Activated T-helper 9 cell treated with anti-CD3 and anti-CD28 coated beads, Interleukin-2, amount 50 U/mL, for 16 hours (primary cell): ENCODE measurements around the gene STRBP.
"Not testable (repeated sequence)": the region's sequence is repeated elsewhere in the genome, so short reads cannot be mapped to it uniquely, and the experiment has no call there.

ENCODE experiments used
- DNase-seq: peaks from one replicate; pipeline ENCODE4 v3.0.0-alpha.2; 2020; ENCODE audit warnings: low read depth

Gene STRBP

DNA sequence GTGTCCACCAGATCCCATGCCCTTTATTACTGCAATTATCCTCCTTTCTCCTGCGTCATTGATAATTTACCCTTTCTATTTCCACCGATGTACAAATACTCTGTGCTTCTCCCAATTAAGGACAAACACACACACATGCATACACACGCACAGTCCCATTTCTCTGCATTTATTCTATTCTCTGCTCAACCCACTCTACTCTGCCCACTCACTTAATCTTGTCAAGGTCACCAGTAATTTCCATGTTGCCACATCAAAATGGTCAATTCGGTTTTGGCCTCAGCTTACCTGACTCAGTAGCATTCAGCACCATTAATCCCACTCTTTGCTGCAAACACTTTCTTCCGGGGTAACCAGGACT is 14.6 kb upstream of the STRBP start:
- DNase-seq, result no peak

DNA sequence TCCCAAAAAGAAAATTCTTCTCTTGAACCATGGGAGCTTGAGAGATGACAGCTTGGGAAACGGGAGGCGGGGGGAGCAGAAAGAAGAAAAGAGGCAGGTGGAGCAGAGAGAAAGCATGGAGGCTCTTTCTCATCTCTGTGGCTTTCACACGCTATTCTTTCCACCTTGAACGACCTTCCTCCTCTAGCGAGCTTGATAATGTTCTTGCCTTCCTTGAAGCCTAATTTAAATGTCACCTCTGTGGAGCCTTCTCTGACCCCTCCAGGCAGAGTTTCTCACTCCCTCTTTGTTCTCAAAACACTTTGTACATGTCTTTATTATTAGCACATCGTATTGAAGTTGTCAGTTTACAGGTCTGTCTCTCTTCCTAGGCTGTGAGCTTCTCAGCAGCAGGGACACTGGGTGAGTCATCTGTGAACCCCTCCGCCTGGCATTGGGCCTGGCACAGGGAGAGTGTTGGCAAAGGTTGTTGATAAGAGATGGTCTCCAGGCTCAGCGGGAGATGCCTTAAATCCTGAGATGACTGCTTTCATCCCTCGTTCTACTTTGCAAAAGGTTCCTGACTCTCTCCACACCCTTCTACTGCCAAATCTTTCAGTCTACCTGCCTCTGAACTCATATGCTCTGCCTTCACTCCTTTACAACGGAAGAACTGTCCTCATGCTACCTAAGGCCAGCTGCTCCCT is 14.1 kb upstream of the STRBP start:
- no peak for DNase-seq

DNA sequence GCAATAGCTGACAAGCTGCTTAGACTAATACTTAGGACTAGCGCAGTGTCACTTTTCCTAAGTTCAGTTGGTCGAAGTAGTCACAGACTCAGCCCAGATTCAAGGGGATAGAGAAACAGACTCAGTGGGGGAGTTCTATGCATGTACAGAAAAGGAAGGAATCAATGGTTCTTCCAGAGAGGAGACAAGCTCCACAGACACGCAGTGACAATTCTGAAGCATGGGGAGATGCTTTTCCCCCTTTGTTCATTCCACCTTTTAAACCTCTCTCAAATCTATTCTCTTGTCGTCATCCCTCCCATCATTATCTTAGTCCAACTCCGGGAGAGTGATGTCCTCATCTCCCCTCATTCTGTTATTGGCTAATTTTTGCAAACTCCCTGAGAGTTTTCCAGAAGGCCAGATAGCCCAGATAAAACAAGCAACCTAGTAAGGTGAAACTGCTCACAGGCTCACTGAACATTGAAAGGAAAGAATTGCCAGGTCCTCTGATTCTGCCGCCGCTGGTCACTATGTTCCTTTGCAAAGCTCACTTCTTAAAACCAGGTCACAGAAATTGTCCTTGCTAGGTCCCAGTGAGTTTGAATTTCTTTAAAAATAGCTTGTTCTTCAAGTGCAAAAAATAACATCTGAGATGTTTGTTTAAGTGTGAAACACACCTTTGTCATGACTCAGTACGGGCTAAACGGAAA is 13.4 kb upstream of the STRBP start:
- no peak for DNase-seq

DNA sequence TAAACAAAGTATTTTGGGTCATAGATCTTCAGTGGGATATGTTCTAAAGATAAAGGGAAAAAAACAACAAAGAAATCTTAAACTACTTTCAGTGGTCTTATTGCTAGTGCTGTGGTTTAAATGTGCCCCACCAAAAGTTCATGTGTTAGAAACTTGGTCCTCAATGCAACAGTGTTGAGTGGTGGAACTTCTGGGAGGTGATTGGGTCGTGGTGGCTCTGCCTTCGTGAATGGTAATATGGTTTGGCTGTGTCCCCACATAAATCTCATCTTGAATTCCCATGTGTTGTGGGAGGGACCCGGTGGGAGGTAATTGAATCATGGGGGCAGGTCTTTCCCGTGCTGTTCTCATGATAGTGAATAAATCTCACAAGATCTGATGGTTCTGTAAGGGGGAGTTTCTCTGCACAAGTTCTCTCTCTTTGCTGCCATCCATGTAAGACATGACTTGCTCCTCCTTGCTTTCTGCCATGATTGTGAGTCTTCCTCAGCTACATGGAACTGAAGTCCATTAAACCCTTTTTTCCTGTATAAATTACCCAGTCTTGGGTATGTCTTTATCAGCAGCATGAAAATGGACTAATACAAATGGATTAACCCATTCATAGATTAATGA is 10.6 kb upstream of the STRBP start:
- not testable (repeated sequence) for DNase-seq

DNA sequence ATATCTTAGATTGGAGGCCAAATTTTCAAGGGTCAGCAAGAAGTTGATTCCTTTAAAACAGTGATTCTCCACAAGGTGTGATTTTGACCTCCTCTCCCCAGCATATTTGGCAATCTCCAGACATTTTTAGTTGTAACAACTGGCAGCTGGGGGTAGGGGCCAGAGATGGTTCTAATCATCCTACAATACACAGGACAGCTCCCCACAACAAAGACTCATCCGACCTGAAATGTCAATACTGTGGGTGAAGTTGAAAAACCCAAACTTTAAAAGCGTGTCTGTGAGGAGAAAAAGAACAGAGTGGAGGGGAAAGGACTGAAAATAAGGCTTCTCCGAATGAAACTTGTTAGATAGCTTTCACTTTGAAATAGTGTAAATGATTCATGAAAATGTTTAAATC is 10.0 kb upstream of the STRBP start:
- DNase-seq, result no peak

DNA sequence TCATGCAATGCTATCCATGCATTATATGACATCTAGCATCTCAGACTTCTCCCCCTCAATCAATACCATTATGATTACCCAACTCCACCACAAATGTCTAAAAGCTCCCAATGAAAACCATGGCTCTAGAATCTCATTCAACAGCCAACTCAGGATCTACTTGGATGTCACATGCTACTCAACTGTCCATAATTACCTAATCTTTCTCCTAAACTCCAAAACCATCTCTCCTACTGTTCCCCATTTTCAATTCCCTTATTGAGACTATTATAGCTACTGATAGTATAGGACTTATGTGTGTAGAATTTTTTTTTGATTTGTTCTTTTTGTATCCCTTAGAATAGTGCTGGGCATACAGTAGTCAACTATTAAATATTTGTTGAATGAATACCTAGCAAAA is 8.2 kb upstream of the STRBP start:
- DNase-seq, result no peak

DNA sequence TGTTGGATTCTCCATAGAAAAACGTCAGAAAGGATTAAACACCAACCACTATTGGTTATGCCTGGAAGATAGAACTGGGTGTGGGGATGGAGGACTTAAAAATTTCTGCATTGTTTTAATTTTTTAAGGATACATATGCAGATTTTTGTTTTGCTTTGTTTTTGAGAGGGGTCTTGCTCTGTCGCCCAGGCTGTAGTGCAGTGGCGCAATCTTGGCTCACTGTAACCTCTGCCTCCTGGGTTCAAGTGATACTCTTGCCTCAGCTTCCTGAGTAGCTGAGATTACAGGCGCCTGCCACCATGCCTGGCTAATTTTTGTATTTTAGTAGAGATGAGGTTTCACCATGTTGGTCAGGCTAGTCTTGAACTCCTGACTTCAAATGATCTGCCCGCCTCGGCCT is 2.7 kb upstream of the STRBP start:
- not testable (repeated sequence) for DNase-seq

DNA sequence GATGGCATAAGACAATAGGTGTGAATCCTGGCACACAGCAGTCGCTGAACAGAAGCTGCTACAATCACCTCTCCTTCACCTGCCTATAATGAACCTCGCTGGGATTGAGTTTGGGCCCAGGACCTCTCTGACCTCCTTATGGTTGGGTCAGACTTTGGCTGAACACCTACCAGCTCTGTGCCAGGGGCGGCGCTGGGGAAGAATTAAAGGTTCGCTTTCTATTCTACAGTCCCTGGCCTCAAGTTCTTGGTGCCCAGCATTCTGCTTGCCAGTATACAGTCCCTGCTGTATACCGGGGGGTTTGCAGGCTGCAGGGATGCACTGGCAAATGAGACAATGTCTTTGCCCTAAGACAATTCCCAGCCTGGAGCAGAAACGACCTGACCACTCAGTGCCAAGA is 895 bp upstream of the STRBP start:
- DNase-seq, result no peak

DNA sequence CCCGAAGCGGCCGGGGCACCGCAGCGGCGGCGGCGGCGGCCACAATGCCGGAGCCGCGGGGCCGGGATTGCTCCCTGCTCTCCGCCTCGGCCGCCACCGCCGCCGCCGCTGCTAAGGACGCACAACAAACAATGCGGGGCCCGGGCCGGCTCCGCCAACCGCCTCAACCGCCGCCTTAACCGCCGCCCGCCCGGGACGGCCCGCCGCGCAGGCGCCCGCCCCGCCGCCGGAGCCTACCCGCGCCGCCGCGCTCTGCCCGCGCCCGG is 254 bp downstream of the STRBP start:
- no peak for DNase-seq

DNA sequence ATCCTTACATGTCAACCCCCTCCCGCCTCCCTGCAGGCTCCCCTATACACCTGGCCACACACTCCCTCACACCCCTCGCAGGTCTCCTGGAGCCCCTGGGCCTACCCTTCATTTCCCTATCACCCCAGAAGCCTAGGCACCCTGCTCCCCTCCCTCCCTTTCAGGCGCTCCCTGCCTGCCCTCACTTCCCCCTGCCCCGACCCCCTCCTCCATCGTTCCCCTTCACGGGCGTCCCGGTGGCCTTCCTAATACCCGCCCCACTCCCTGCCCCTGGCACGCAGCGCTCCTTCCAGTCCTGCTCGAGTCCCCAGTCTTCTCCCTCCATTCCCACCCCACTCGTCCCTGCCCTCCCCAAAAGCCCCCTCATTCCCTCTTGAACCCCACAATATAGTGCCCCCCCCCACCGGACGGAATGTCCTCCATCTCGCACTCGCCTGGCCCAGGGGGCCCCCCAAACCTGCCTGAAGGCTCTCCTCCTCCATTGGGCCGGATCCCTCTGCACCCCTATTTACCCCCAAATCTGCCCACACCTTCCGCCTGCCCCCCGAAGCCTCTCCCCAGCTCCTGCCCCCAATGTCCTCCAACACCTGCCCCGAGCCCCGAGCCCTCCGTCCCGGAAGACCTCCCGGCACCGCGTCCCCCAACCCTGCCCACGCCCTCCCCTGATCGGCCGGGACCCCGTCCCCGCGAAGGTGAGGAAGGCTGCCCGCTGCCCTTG is 746 bp downstream of the STRBP start:
- DNase-seq, result no peak

DNA sequence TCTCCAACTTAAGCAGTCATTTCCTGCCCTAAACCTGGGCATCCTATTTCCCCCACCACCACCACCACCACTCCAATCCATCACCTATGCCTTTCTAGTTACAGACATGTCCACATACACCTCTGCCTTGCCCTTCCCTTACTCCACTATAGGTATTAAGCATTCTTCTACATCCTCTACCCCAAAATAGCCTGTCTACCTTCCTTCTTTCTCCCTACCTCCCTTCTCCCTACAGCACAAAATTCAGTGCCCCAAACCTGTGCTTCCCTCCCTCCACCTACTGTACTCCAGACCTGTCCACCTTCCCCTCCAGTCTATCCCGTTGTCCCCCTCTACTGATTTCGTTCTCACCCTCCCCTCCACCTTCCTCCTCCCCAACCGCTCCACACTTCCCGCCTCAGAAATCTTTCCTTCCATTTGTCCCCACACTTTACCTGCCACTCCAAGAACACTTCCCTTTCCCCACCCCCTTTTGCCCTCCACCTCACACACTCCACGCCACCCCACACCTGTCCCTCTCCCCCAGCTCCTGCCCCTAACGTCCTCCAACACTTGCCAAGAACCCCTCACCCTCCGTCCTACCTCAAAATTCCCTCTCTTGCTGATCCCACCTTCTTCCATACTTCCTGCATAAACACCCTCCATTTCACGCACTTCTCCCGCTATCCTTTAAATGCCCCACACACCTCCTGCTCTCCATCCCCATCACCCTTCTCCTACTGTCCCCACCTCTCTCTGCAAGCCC is 1.6 kb downstream of the STRBP start:
- no peak for DNase-seq

DNA sequence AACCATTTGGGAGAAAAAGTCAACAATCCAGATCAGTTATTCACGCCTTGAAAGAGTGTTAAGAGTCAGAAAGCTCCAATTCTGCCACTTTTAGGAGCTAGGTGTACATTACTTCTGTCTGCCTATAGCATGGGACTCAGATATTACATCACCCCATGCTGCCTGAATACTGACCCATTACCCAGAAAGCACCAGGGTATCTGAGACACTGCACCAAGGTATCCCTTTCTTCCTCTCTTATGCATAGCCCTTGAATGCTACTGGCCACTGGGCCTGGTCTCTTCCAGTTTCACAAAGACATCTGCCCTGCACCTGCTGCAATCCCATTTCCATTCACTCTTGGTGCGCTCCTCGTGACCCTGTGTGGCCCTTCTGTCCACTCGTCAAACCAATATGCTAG is 2.6 kb downstream of the STRBP start:
- DNase-seq, result no peak

DNA sequence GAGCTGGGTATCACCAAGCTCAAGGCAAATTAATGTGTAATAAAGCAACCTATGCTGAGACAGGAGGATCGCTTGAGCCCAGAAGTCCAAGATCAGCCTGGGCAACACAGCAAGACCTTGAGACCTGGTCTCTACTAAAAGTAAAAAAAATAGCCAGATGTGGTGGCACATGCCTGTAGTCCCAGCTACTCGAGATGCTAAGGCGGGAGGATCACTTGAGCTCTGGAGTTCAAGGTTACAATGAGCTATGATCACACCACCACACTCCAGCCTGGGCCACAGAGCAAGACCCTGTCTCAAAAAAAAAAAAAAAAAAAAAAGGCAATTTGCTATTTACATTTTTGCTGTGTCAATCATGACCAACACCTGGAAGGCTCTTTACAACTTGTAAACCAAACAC is 5.2 kb downstream of the STRBP start:
- DNase-seq, result no peak

DNA sequence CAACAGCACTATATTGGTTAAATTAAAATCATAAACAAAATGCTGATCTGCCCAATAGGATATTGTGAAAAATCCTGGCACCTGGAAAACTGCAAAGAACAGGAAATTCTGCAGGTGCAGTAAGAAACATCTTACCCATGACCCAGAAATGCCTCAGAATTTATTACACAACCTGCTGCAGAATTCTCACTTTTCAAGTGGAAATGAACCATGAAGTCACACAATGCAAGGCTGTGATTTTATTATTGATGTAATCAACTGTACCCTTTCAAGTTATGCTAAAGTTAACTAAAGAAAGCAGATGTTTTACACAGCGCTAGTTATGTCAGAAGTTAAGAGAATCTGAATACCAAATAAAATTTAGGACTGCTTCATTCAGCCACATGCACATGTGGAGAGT is 6.0 kb downstream of the STRBP start:
- no peak for DNase-seq

DNA sequence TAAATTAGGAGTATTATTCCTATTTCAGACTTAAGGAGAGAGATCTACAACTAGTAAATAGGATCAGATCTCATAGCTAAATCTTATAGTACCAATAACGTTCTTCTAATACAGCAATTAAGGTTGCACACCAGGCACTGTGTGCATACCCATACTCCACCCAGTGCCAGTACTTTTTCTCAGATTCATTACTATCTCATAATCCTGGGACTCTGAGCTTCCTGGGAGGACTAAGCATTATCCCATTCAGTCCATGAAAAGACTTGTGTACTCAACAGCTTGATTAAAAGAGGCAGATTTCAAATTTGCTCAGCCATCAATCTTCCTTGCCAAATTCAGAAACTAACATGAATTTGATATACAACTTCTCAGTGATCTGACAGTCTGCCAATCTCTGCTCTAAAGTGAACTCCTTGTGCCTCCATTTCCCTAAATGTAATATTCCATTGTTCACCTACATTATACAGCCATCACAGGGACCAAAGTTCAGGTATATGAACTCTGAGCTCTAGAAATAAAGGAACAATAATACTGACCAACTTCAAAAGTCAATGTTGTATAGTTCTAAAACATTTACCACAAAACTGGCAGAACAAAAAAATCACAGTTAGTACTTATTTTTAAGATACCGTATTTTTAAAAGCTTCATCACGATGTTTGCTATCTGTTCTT is 7.2 kb downstream of the STRBP start:
- DNase-seq, result no peak

DNA sequence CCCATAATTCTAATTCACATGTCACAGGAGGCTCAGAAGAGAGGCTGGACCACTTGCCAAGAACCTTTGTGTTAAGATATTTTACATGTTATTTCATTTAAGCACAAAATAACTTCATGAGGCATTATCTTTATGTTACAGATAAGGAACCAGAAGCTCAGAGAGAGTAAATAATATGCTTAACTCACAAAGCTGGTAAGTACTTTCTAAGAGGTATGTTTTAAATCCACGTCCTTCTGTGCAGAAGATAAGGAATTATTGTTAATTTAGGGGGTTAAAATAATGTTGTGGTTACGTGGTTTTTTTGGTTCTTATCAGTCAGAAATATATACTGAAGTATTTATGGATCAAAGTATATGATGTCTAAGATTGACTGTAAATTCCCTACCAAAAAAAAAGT is 8.0 kb downstream of the STRBP start:
- no peak for DNase-seq

DNA sequence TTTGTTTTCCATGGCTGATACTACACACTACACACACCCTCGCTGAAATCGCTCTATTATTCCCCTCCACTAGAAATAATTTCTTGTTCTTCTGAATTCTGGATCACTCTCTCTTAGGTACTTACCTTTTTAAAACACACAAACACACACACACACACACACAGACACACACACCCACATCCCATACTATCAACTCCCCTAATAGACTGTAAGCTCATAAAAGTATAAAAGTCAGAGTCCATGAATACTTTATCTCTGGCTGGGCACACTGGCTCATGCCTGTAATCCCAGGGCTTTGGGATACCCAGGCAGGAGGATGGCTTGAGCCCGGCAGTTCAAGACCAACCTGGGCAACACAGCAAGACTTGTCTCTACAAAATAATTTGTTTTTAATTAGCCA is 11.1 kb downstream of the STRBP start:
- no peak for DNase-seq

DNA sequence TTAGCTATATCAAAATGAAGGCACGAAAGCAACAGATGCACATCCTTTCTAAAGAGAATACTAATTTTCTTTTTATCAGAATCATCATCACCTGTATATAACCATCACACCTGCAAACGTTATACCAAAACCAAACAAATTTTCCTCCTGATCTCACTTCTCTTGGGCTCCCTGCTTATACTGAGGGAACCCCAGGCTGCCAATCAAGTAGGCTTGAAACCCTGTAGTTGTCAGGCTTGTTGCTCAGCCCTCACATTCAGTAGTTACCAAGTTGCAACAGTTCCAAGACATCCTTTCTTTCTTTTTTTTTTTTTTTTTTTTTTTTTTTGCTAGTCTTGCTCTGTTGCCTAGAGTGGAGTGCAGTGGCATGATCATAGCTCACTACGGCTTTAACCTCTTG is 12.7 kb downstream of the STRBP start:
- no peak for DNase-seq

DNA sequence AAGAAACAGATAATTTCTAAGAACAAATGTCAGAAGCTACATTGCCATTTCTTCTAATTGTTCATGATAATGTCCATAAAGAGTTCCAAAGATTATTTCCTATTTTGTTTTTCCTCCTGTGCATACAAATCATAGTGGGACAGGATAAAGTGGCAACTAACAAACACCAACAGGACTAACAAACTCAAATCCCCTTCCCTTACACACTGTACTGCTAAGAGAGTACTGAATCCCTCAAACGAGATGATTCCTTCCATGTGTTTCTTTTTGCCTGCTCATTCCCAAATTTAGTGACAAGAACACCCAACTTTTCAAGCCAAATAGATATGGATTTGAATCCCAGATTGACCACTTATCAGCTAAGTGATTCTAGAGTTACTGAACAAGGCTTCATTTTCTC is 15.2 kb downstream of the STRBP start:
- no peak for DNase-seq

DNA sequence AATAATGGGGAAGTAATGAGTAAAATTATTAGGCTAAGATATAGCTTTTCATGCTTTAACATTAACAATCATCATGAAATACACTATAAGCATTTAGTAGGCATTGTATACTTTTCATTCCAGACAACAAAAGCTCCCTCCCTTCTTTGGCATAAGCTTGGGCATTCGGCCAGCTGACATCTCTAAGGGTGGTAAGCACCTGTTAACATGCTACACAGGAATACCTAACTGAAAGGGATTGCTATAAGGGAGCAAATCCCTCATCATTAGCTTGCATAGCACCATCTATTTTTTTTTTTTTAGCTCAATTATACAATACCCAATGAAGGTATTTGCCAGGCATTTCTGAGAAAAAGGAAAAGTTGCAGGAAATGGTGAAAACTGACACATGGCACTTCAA is 16.6 kb downstream of the STRBP start:
- no peak for DNase-seq

DNA sequence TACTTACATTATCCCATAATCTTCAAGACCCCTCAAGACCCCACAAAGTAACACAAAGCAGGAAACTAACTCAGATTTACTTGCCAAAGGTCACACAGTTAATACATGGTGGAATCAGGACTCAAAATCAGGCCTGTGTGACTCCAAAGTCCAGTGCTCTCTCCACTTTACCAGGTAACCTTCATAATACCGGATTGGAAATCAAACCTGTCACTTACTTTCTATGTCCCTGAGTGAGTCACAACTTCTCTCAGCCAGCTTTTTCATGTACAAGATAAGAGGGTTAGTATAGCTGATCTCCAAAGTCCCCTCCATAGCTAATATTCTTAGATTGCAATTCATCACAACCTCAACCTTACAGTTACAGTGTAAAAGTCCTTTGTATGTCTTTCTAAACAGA is 17.1 kb downstream of the STRBP start:
- no peak for DNase-seq

DNA sequence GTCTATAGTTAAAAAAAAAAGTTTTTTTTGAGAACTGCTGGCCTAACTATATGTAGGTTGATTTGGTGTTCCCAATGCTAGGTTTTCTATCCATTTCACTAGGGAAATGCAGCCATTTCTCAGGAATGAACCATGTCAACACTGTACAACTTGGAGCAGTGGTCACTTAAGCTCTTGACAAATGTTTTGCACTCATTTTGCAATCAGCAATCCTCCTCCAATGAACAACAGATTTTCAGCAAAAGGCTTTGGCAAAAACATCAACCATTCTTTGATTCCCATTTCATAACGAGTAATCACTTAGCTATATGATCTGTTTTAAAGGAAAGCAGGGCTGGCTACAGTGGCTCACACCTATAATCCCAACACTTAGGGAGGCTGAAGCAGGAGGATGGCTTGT is 17.9 kb downstream of the STRBP start:
- DNase-seq, result no peak
